ENCODE results near the gene PRKAG2. TPM values are rescaled to one million over a fixed set of nuclear protein-coding genes. Genes with fewer than 3 reads are reported as not detected.

The PRKAG2 gene
- total and polyA plus RNA-seq, 2 of the 13 experiments (the other 11 are each of a cell fraction or from before 2014, with no cell fraction given): 0.90 to 1.3 TPM

DNA sequence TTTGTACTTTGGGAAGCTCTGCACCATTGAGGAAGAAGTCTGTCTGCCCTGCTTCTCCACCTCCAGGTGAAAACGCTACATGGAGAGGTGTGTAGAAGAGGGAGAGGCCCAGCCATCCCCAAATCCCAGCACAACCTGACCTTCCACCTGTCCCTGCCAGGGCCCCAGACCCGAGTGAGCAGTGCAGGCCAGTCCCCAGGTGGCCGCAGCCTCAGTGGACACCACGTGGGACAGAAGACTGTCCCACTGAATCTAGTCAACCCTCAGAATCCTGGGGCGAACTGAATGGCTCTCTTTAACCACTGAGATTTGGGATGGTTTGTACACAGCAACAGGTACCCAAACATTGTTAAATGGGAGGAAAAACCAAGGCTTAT, 49.4 kb upstream of the PRKAG2 start:
- Histone ChIP-seq H3K79me2 (ENCODE audit: insufficient read depth, low read length) (no peaks in the 10 kb centered on the region), H3K9me3 (ENCODE audit: low read length) (no peaks in the 10 kb centered on the region), H4K20me1 (ENCODE audit: insufficient read depth, low read length) (no peaks in the 10 kb centered on the region), H3K36me3 (replicated peaks in 1 of 2; ENCODE audit: control insufficient read depth in 1 of 2, insufficient read depth in 2 of 2, low read length in 2 of 2) (no peaks in the 10 kb centered on the region), H3K27me3 (ENCODE audit: control insufficient read depth in 1 of 2, insufficient read depth in 2 of 2, low read length in 2 of 2) (peaks cover 0 to 9% of the 10 kb centered on the region in 2 experiments; a peak in 1 of 5 replicates), H3K4me1 (ENCODE audit: insufficient read depth, low read length) (peaks cover 6% of the 10 kb centered on the region), H3K4me2 (ENCODE audit: low read depth, low read length) (no peak overlapping the region), H3K9ac (ENCODE audit: insufficient read depth, low read depth, low read length) (no peak overlapping the region), H3K27ac (ENCODE audit: extremely low read length, insufficient read depth, low read length) (no peak overlapping the region), H2AFZ (ENCODE audit: low read length) (no peak overlapping the region), H3K4me3 (replicated peaks in 1 of 3; ENCODE audit: insufficient read depth in 1 of 3, low read depth in 2 of 3, low read length in 3 of 3) (no peak overlapping the region)
- DNase-seq (ENCODE audit: low spot score): no peak
- TF ChIP-seq ELF3 (CRISPR knock-in tag; IDR thresholded peaks at IDR 0.05) (no peak), ZBTB20 (CRISPR knock-in tag; IDR thresholded peaks at IDR 0.05; ENCODE audit: borderline replicate concordance, low read depth) (no peak), ZNF572 (CRISPR knock-in tag; IDR thresholded peaks at IDR 0.05) (no peak), ZNF747 (CRISPR knock-in tag; IDR thresholded peaks at IDR 0.05; ENCODE audit: borderline replicate concordance) (no peak), ZNF224 (CRISPR knock-in tag; IDR thresholded peaks at IDR 0.05) (no peak), HMG20A (CRISPR knock-in tag; IDR thresholded peaks at IDR 0.05; ENCODE audit: borderline replicate concordance) (no peak)
- TF ChIP-seq, protein P1, sequence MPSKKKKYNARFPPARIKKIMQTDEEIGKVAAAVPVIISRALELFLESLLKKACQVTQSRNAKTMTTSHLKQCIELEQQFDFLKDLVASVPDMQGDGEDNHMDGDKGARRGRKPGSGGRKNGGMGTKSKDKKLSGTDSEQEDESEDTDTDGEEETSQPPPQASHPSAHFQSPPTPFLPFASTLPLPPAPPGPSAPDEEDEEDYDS (CRISPR knock-in tag; IDR thresholded peaks at IDR 0.05): no peak
- TF ChIP-seq, protein P2, sequence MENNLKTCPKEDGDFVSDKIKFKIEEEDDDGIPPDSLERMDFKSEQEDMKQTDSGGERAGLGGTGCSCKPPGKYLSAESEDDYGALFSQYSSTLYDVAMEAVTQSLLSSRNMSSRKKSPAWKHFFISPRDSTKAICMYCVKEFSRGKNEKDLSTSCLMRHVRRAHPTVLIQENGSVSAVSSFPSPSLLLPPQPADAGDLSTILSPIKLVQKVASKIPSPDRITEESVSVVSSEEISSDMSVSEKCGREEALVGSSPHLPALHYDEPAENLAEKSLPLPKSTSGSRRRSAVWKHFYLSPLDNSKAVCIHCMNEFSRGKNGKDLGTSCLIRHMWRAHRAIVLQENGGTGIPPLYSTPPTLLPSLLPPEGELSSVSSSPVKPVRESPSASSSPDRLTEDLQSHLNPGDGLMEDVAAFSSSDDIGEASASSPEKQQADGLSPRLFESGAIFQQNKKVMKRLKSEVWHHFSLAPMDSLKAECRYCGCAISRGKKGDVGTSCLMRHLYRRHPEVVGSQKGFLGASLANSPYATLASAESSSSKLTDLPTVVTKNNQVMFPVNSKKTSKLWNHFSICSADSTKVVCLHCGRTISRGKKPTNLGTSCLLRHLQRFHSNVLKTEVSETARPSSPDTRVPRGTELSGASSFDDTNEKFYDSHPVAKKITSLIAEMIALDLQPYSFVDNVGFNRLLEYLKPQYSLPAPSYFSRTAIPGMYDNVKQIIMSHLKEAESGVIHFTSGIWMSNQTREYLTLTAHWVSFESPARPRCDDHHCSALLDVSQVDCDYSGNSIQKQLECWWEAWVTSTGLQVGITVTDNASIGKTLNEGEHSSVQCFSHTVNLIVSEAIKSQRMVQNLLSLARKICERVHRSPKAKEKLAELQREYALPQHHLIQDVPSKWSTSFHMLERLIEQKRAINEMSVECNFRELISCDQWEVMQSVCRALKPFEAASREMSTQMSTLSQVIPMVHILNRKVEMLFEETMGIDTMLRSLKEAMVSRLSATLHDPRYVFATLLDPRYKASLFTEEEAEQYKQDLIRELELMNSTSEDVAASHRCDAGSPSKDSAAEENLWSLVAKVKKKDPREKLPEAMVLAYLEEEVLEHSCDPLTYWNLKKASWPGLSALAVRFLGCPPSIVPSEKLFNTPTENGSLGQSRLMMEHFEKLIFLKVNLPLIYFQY (CRISPR knock-in tag; IDR thresholded peaks at IDR 0.05; ENCODE audit: borderline replicate concordance): no peak
- TF ChIP-seq, protein P3, sequence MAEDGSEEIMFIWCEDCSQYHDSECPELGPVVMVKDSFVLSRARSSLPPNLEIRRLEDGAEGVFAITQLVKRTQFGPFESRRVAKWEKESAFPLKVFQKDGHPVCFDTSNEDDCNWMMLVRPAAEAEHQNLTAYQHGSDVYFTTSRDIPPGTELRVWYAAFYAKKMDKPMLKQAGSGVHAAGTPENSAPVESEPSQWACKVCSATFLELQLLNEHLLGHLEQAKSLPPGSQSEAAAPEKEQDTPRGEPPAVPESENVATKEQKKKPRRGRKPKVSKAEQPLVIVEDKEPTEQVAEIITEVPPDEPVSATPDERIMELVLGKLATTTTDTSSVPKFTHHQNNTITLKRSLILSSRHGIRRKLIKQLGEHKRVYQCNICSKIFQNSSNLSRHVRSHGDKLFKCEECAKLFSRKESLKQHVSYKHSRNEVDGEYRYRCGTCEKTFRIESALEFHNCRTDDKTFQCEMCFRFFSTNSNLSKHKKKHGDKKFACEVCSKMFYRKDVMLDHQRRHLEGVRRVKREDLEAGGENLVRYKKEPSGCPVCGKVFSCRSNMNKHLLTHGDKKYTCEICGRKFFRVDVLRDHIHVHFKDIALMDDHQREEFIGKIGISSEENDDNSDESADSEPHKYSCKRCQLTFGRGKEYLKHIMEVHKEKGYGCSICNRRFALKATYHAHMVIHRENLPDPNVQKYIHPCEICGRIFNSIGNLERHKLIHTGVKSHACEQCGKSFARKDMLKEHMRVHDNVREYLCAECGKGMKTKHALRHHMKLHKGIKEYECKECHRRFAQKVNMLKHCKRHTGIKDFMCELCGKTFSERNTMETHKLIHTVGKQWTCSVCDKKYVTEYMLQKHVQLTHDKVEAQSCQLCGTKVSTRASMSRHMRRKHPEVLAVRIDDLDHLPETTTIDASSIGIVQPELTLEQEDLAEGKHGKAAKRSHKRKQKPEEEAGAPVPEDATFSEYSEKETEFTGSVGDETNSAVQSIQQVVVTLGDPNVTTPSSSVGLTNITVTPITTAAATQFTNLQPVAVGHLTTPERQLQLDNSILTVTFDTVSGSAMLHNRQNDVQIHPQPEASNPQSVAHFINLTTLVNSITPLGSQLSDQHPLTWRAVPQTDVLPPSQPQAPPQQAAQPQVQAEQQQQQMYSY (CRISPR knock-in tag; IDR thresholded peaks at IDR 0.05): no peak
- no TSS peak for BruUV-seq (replicated peaks)
- CTCF ChIA-PET (ENCODE audit: low intra/inter-chr PET ratio, low total read pairs): no interaction called here
- FAIRE-seq: no peak
- WGBS (ENCODE audit: low lambda C conversion rate): 51% methylated on average over 4 of the region's 5 CpGs
- ATAC-seq: no peak
- in situ Hi-C loops (cut with HindIII; ENCODE audit: extremely low pct_ligation_motif_present, low pct_unique_long_range_greater_than_20kb): no loop called here
- intact Hi-C loops (cut with micrococcal nuclease; ENCODE audit: unreplicated experiment): no loop called here
- POLR2A ChIA-PET: no interaction called here
